Activated naive CD8-positive, alpha-beta T cell treated with anti-CD3 and anti-CD28 coated beads, Interleukin-2, amount 50 U/mL, for 24 hours (primary cell): ENCODE results near the gene CLRN3.

Source experiments
- ATAC-seq: fragments of 150-1000 bp; cut with Tn5 transposase; one replicate; pipeline ENCODE4 v1.10.0; 2021
- DNase-seq: peaks from one replicate; pipeline ENCODE4 v3.0.0; 2021
- H3K27ac Mint-ChIP-seq: one replicate; pipeline ENCODE4 v1.8.0; 2021; ENCODE audit warnings: mild to moderate bottlenecking, mixed read lengths
- H3K27me3 Mint-ChIP-seq: one replicate; pipeline ENCODE4 v1.8.0; 2021; ENCODE audit warnings: mixed read lengths
- H3K36me3 Mint-ChIP-seq: one replicate; pipeline ENCODE4 v1.8.0; 2021; ENCODE audit warnings: low read depth, mixed read lengths
- H3K4me1 Mint-ChIP-seq: one replicate; pipeline ENCODE4 v1.8.0; 2021; ENCODE audit warnings: mixed read lengths
- H3K4me3 Mint-ChIP-seq: one replicate; pipeline ENCODE4 v1.8.0; 2021; ENCODE audit warnings: mild to moderate bottlenecking, moderate library complexity, mixed read lengths
- H3K9me3 Mint-ChIP-seq: one replicate; pipeline ENCODE4 v1.8.0; 2021; ENCODE audit warnings: mixed read lengths

CLRN3 gene

GRCh38 chr10:127834221-127834620, 58.5 kb downstream of the CLRN3 start:
- Mint-ChIP-seq H3K4me1 (no peaks in the 10 kb centered on the region), H3K4me3 (no peak overlapping the region), H3K27ac (no peak overlapping the region), H3K27me3 (peaks cover 3% of the 10 kb centered on the region), H3K9me3 (no peaks in the 10 kb centered on the region), H3K36me3 (no peaks in the 10 kb centered on the region)
- DNase-seq (no peak), ATAC-seq (no peak)

DNA sequence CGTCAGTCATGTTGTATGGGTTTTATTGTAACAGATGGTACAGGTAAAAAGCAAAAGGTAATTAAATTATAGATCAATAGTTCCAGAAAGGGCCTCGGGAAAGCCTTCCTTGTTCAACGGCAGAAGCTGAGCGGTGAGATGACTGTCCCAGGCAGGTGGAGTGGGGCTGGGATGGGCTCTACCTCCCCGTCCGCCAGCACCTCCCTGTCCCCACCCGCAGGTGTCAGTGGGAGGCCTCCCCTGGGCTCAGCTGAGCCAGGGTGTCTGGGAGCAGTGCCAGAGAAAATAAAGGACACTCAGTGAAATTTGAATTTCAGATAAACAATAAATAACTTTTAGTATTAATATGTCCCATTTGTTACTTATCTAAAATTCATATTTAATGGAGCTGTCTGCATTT, 58.9 kb downstream of the CLRN3 start:
- no peak overlapping the region for H3K4me3 Mint-ChIP-seq
- no peaks in the 10 kb centered on the region for H3K9me3 Mint-ChIP-seq
- H3K4me1 Mint-ChIP-seq, result no peaks in the 10 kb centered on the region
- ATAC-seq, result no peak
- no peak overlapping the region for H3K27ac Mint-ChIP-seq
- no peaks in the 10 kb centered on the region for H3K36me3 Mint-ChIP-seq
- no peak for DNase-seq
- H3K27me3 Mint-ChIP-seq, result peaks cover 3% of the 10 kb centered on the region

DNA sequence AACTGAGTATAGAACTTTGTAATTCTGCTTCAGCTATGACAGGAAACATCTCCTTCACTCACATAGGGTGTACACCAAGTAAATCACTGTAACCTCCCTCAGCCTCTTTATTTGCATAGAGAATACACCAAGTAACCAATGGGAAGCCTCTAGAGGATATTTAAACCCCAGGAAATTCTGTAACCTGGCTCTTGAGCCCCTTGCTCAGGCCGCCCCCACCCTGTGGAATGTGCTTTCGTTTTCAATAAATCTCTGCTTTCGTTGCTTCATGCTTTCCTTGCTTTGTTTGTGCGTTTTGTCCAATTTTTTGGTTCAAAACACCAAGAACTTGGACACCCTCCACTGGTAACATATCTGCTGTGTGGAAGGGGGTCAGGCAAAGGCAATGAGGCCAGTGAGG, 60.2 kb downstream of the CLRN3 start:
- DNase-seq, result no peak
- peaks cover 3% of the 10 kb centered on the region for H3K27me3 Mint-ChIP-seq
- no peaks in the 10 kb centered on the region for H3K36me3 Mint-ChIP-seq
- no peaks in the 10 kb centered on the region for H3K9me3 Mint-ChIP-seq
- H3K4me1 Mint-ChIP-seq, result no peaks in the 10 kb centered on the region
- no peak overlapping the region for H3K4me3 Mint-ChIP-seq
- H3K27ac Mint-ChIP-seq, result no peak overlapping the region
- ATAC-seq, result no peak

- Mint-ChIP-seq H3K27ac (no peak overlapping the region), H3K9me3 (no peaks in the 10 kb centered on the region), H3K4me1 (no peaks in the 10 kb centered on the region), H3K27me3 (no peaks in the 10 kb centered on the region), H3K36me3 (no peaks in the 10 kb centered on the region), H3K4me3 (no peak overlapping the region)
- no peak for DNase-seq
- no peak for ATAC-seq
These were observed 62.3 kb downstream of the CLRN3 start for GRCh38 chr10:127830414-127830813.
